ENCODE results near the gene DGCR2.

DNA sequence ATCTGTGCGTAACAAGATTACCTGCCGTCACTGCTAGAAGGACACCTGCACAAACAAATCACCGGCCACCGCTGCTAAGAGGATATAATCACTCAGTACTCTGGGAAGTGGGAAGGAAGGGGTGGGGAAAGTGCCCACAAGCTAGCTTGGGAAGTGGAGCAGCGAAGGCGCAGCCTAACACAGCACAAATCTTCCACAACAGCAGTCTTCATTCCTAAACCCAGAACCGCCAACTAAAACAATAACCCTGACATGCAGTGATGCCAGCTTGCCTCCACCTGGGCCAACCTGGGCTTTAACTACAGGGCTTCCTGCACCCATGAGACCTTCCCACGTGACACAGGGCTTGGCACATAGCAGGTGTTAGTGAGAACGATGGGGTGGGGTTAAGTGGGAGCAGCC, 5.1 kb downstream of the DGCR2 start:
- no peak for TF ChIP-seq EZH2phosphoT487 (IDR thresholded peaks at IDR 0.05; ENCODE audit: unreplicated experiment)
- TF ChIP-seq, protein P1, sequence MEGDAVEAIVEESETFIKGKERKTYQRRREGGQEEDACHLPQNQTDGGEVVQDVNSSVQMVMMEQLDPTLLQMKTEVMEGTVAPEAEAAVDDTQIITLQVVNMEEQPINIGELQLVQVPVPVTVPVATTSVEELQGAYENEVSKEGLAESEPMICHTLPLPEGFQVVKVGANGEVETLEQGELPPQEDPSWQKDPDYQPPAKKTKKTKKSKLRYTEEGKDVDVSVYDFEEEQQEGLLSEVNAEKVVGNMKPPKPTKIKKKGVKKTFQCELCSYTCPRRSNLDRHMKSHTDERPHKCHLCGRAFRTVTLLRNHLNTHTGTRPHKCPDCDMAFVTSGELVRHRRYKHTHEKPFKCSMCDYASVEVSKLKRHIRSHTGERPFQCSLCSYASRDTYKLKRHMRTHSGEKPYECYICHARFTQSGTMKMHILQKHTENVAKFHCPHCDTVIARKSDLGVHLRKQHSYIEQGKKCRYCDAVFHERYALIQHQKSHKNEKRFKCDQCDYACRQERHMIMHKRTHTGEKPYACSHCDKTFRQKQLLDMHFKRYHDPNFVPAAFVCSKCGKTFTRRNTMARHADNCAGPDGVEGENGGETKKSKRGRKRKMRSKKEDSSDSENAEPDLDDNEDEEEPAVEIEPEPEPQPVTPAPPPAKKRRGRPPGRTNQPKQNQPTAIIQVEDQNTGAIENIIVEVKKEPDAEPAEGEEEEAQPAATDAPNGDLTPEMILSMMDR (conservative IDR thresholded peaks at IDR 0.05; ENCODE audit: low read depth in 2 of 2) = no peak
- TF ChIP-seq POLR2AphosphoS5 (IDR thresholded peaks at IDR 0.05; ENCODE audit: low read depth) = no peak
- TF ChIP-seq EZH2 (IDR thresholded peaks at IDR 0.05; ENCODE audit: low read depth, unreplicated experiment) = no peak
- TF ChIP-seq, protein P2, sequence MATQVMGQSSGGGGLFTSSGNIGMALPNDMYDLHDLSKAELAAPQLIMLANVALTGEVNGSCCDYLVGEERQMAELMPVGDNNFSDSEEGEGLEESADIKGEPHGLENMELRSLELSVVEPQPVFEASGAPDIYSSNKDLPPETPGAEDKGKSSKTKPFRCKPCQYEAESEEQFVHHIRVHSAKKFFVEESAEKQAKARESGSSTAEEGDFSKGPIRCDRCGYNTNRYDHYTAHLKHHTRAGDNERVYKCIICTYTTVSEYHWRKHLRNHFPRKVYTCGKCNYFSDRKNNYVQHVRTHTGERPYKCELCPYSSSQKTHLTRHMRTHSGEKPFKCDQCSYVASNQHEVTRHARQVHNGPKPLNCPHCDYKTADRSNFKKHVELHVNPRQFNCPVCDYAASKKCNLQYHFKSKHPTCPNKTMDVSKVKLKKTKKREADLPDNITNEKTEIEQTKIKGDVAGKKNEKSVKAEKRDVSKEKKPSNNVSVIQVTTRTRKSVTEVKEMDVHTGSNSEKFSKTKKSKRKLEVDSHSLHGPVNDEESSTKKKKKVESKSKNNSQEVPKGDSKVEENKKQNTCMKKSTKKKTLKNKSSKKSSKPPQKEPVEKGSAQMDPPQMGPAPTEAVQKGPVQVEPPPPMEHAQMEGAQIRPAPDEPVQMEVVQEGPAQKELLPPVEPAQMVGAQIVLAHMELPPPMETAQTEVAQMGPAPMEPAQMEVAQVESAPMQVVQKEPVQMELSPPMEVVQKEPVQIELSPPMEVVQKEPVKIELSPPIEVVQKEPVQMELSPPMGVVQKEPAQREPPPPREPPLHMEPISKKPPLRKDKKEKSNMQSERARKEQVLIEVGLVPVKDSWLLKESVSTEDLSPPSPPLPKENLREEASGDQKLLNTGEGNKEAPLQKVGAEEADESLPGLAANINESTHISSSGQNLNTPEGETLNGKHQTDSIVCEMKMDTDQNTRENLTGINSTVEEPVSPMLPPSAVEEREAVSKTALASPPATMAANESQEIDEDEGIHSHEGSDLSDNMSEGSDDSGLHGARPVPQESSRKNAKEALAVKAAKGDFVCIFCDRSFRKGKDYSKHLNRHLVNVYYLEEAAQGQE (IDR thresholded peaks at IDR 0.05; ENCODE audit: unreplicated experiment) = no peak
- TF ChIP-seq ZNF114 (CRISPR knock-in tag; IDR thresholded peaks at IDR 0.05) = no peak

Data from GM23338 (cell line).